Activated CD4-positive, alpha-beta T cell treated with anti-CD3 and anti-CD28 coated beads, Interleukin-2, amount 50 U/mL, for 24 hours (primary cell): ENCODE results near the gene ACE.

ENCODE experiments used
- DNase-seq, 2 donors: peaks; one replicate each; pipeline ENCODE4 v3.0.0-alpha.2; 2020; ENCODE audit warnings: low read depth in 1 of 2, low spot score in 1 of 2

The ACE gene

GRCh38 chr17:63490858-63491400 lies 14.1 kb downstream of the ACE start:
- DNase-seq = no peak

GRCh38 chr17:63491413-63491812 lies 14.6 kb downstream of the ACE start:
- no peak for DNase-seq

GRCh38 chr17:63491977-63492618 lies 15.2 kb downstream of the ACE start:
- no peak for DNase-seq

GRCh38 chr17:63492940-63493339 lies 16.1 kb downstream of the ACE start:
- DNase-seq = no peak

- no peak for DNase-seq
Observed at GRCh38 chr17:63493411-63493810, 16.6 kb downstream of the ACE start.

GRCh38 chr17:63494300-63494928 lies 17.6 kb downstream of the ACE start:
- no peak for DNase-seq

- no peak for DNase-seq
Observed at GRCh38 chr17:63495491-63495890, 18.6 kb downstream of the ACE start.

GRCh38 chr17:63496177-63496576 lies 19.3 kb downstream of the ACE start:
- DNase-seq = no peak

GRCh38 chr17:63496663-63497400 lies 20.0 kb downstream of the ACE start:
- no peak for DNase-seq

- no peak for DNase-seq
Observed at GRCh38 chr17:63497708-63498483, 21.0 kb downstream of the ACE start.

- DNase-seq = no peak
Observed at GRCh38 chr17:63498626-63499195, 21.9 kb downstream of the ACE start.

GRCh38 chr17:63500543-63501390 lies 23.9 kb downstream of the ACE start:
- no peak for DNase-seq

GRCh38 chr17:63503341-63503705 lies 26.5 kb downstream of the ACE start:
- no peak for DNase-seq

GRCh38 chr17:63504261-63504660 lies 27.4 kb downstream of the ACE start:
- DNase-seq = no peak

GRCh38 chr17:63505341-63505740 lies 28.5 kb downstream of the ACE start:
- DNase-seq = no peak

- DNase-seq = no peak
Observed at GRCh38 chr17:63506627-63507026, 29.8 kb downstream of the ACE start.

- no peak for DNase-seq
Observed at GRCh38 chr17:63511331-63511730, 34.5 kb downstream of the ACE start.

GRCh38 chr17:63512388-63512787 lies 35.5 kb downstream of the ACE start:
- DNase-seq = no peak

- no peak for DNase-seq
Observed at GRCh38 chr17:63512896-63513644, 36.2 kb downstream of the ACE start.
